Activated T-helper 17 cell treated with anti-CD3 and anti-CD28 coated beads, Interleukin-2, amount 50 U/mL, for 72 hours (primary cell): ENCODE measurements around the gene ZC3H10. TPM values are rescaled to one million over a fixed set of nuclear protein-coding genes. Genes with fewer than 3 reads are reported as not detected.

Experiments used
- ATAC-seq: fragments of 150-1000 bp; cut with Tn5 transposase; replicated peaks from 2 replicates; pipeline ENCODE4 v1.10.0; 2021; ENCODE audit warnings: mild to moderate bottlenecking, moderate library complexity
- H3K27ac Mint-ChIP-seq: one replicate; pipeline ENCODE4 v1.8.0; 2022; ENCODE audit warnings: mixed read lengths
- H3K27me3 Mint-ChIP-seq: one replicate; pipeline ENCODE4 v1.8.0; 2022; ENCODE audit warnings: mixed read lengths
- H3K36me3 Mint-ChIP-seq: one replicate; pipeline ENCODE4 v1.8.0; 2022; ENCODE audit warnings: low read depth, mild to moderate bottlenecking, mixed read lengths
- H3K4me1 Mint-ChIP-seq: one replicate; pipeline ENCODE4 v1.8.0; 2022; ENCODE audit warnings: mixed read lengths
- H3K4me3 Mint-ChIP-seq: one replicate; pipeline ENCODE4 v1.8.0; 2022; ENCODE audit warnings: mild to moderate bottlenecking, mixed read lengths
- H3K9me3 Mint-ChIP-seq: one replicate; pipeline ENCODE4 v1.8.0; 2022; ENCODE audit warnings: mixed read lengths
- total RNA-seq, 2 donors: library from RNA; stranded (reverse); gene quantifications; one replicate each; pipeline ENCODE4 v1.2.3, GENCODE V29; 2022

Gene ZC3H10
- total RNA-seq, 2 donors from 2014 or later = 7.8 to 8.0 TPM

GRCh38 chr12:56160193-56160763 is 42.2 kb downstream of the ZC3H10 start:
- peak; percentile 38 for ATAC-seq
- Mint-ChIP-seq H3K27me3 (no peaks in the 10 kb centered on the region), H3K4me1 (peaks cover 14% of the 10 kb centered on the region), H3K27ac (peak overlapping the region; percentile 81), H3K9me3 (no peaks in the 10 kb centered on the region), H3K4me3 (peak overlapping the region; percentile 99), H3K36me3 (peaks cover 91% of the 10 kb centered on the region)

GRCh38 chr12:56160894-56161689 is 43.0 kb downstream of the ZC3H10 start:
- Mint-ChIP-seq H3K36me3 (peaks cover 91% of the 10 kb centered on the region), H3K9me3 (no peaks in the 10 kb centered on the region), H3K4me1 (peaks cover 14% of the 10 kb centered on the region), H3K27me3 (no peaks in the 10 kb centered on the region), H3K27ac (peak overlapping the region; percentile 81), H3K4me3 (peak overlapping the region; percentile 99)
- ATAC-seq = no peak

- Mint-ChIP-seq H3K9me3 (no peaks in the 10 kb centered on the region), H3K4me1 (peaks cover 14% of the 10 kb centered on the region), H3K36me3 (peaks cover 99% of the 10 kb centered on the region), H3K27ac (peak overlapping the region; percentile 81), H3K4me3 (peak overlapping the region; percentile 99), H3K27me3 (no peaks in the 10 kb centered on the region)
- ATAC-seq = no peak
These were observed 43.8 kb downstream of the ZC3H10 start for GRCh38 chr12:56161690-56162351.

- Mint-ChIP-seq H3K36me3 (peaks cover 100% of the 10 kb centered on the region), H3K9me3 (no peaks in the 10 kb centered on the region), H3K4me1 (peaks cover 14% of the 10 kb centered on the region), H3K27ac (no peak overlapping the region), H3K4me3 (peak overlapping the region; percentile 19), H3K27me3 (no peaks in the 10 kb centered on the region)
- no peak for ATAC-seq
These were observed 44.6 kb downstream of the ZC3H10 start for GRCh38 chr12:56162468-56163290.

GRCh38 chr12:56163533-56164344 is 45.7 kb downstream of the ZC3H10 start:
- no peak for ATAC-seq
- peak overlapping the region; percentile 43 for H3K27ac Mint-ChIP-seq

GRCh38 chr12:56164345-56164729 is 46.3 kb downstream of the ZC3H10 start:
- peaks cover 14% of the 10 kb centered on the region for H3K4me1 Mint-ChIP-seq
- H3K36me3 Mint-ChIP-seq = peaks cover 100% of the 10 kb centered on the region
- H3K27ac Mint-ChIP-seq = peak overlapping the region; percentile 43

More at GRCh38 chr12:56163533-56164344, 45.7 kb downstream of the ZC3H10 start:
- Mint-ChIP-seq H3K4me3 (no peak overlapping the region), H3K9me3 (no peaks in the 10 kb centered on the region), H3K27me3 (no peaks in the 10 kb centered on the region), H3K36me3 (peaks cover 100% of the 10 kb centered on the region), H3K4me1 (peaks cover 14% of the 10 kb centered on the region)

GRCh38 chr12:56165369-56165768 is 47.3 kb downstream of the ZC3H10 start:
- no peaks in the 10 kb centered on the region for H3K9me3 Mint-ChIP-seq
- no peak for ATAC-seq
- H3K4me1 Mint-ChIP-seq = peaks cover 8% of the 10 kb centered on the region
- H3K27me3 Mint-ChIP-seq = no peaks in the 10 kb centered on the region
- H3K27ac Mint-ChIP-seq = peak overlapping the region; percentile 43
- peaks cover 100% of the 10 kb centered on the region for H3K36me3 Mint-ChIP-seq
- no peak overlapping the region for H3K4me3 Mint-ChIP-seq

More at GRCh38 chr12:56164345-56164729, 46.3 kb downstream of the ZC3H10 start:
- H3K4me3 Mint-ChIP-seq = no peak overlapping the region
- no peak for ATAC-seq
- no peaks in the 10 kb centered on the region for H3K9me3 Mint-ChIP-seq
- H3K27me3 Mint-ChIP-seq = no peaks in the 10 kb centered on the region

- Mint-ChIP-seq H3K9me3 (no peaks in the 10 kb centered on the region), H3K4me3 (no peak overlapping the region), H3K36me3 (peaks cover 100% of the 10 kb centered on the region), H3K27ac (peak overlapping the region; percentile 85), H3K4me1 (no peaks in the 10 kb centered on the region), H3K27me3 (no peaks in the 10 kb centered on the region)
- no peak for ATAC-seq
These were observed 51.2 kb downstream of the ZC3H10 start for GRCh38 chr12:56169229-56169759.

- H3K27me3 Mint-ChIP-seq = no peaks in the 10 kb centered on the region
- peaks cover 97% of the 10 kb centered on the region for H3K36me3 Mint-ChIP-seq
- no peak overlapping the region for H3K4me3 Mint-ChIP-seq
- no peaks in the 10 kb centered on the region for H3K4me1 Mint-ChIP-seq
- no peaks in the 10 kb centered on the region for H3K9me3 Mint-ChIP-seq
- no peak for ATAC-seq
- H3K27ac Mint-ChIP-seq = peak overlapping the region; percentile 36
These were observed 54.8 kb downstream of the ZC3H10 start for GRCh38 chr12:56172839-56173238.

Other genes starting within 250 kb of the ZC3H10 start
- gene PYM1, start 190.4 kb upstream of the ZC3H10 start, total RNA-seq = 10 to 100 TPM; 23.4 to 35.6 TPM
- gene DGKA, start 187.1 kb upstream of the ZC3H10 start, total RNA-seq = 100 to 1,000 TPM; 282 to 502 TPM
- gene PMEL, start 152.2 kb upstream of the ZC3H10 start, total RNA-seq = 1 to 10 TPM in 1 of 2 donors, under 1 TPM in 1; 0.30 to 2.5 TPM
- gene CDK2, start 151.4 kb upstream of the ZC3H10 start, total RNA-seq = 100 to 1,000 TPM; 101 to 104 TPM
- gene RAB5B, start 144.2 kb upstream of the ZC3H10 start, total RNA-seq = 10 to 100 TPM; 34.2 to 50.8 TPM
- 1 to 10 TPM; 3.4 to 3.5 TPM for gene SUOX, start 121.0 kb upstream of the ZC3H10 start, total RNA-seq
- 10 to 100 TPM; 19.1 to 20.3 TPM for gene IKZF4, start 97.2 kb upstream of the ZC3H10 start, total RNA-seq
- 10 to 100 TPM; 32.5 to 36.1 TPM for gene RPS26, start 76.3 kb upstream of the ZC3H10 start, total RNA-seq
- under 1 TPM; 0.56 to 0.64 TPM for gene ERBB3, start 38.1 kb upstream of the ZC3H10 start, total RNA-seq
- gene PA2G4, start 13.7 kb upstream of the ZC3H10 start, total RNA-seq = 100 to 1,000 TPM; 213 to 427 TPM
- 1,000 to 10,000 TPM; 4,564 to 4,582 TPM for gene RPL41, start 1.6 kb upstream of the ZC3H10 start, total RNA-seq
- 100 to 1,000 TPM; 234 to 236 TPM for gene ESYT1, start 10.0 kb downstream of the ZC3H10 start, total RNA-seq
- gene MYL6B, start 34.3 kb downstream of the ZC3H10 start, total RNA-seq = 100 to 1,000 TPM in 1 of 2 donors, 10 to 100 TPM in 1; 96.9 to 114 TPM
- gene MYL6, start 40.1 kb downstream of the ZC3H10 start, total RNA-seq = 1,000 to 10,000 TPM in 1 of 2 donors, 100 to 1,000 TPM in 1; 974 to 1,528 TPM
- gene SMARCC2, start 71.2 kb downstream of the ZC3H10 start, total RNA-seq = 100 to 1,000 TPM; 104 to 114 TPM
- gene RNF41, start 103.7 kb downstream of the ZC3H10 start, total RNA-seq = 10 to 100 TPM; 31.4 to 33.0 TPM
- gene NABP2, start 106.1 kb downstream of the ZC3H10 start, total RNA-seq = 10 to 100 TPM; 61.0 to 96.6 TPM
- gene SLC39A5, start 111.8 kb downstream of the ZC3H10 start, total RNA-seq = under 1 TPM in 1 of 2 donors, not detected in 1; 0.41 TPM
- gene ANKRD52, start 140.1 kb downstream of the ZC3H10 start, total RNA-seq = 10 to 100 TPM; 31.1 to 43.0 TPM
- 1 to 10 TPM; 5.3 to 9.7 TPM for gene COQ10A, start 148.7 kb downstream of the ZC3H10 start, total RNA-seq
- 100 to 1,000 TPM; 230 to 363 TPM for gene CS, start 182.1 kb downstream of the ZC3H10 start, total RNA-seq
- gene CNPY2, start 197.7 kb downstream of the ZC3H10 start, total RNA-seq = 100 to 1,000 TPM in 1 of 2 donors, 10 to 100 TPM in 1; 86.5 to 165 TPM
- 10 to 100 TPM; 24.4 to 74.5 TPM for gene PAN2, start 215.7 kb downstream of the ZC3H10 start, total RNA-seq
- gene IL23A, start 220.6 kb downstream of the ZC3H10 start, total RNA-seq = 10 to 100 TPM in 1 of 2 donors, 1 to 10 TPM in 1; 9.8 to 67.1 TPM
- gene STAT2, start 241.8 kb downstream of the ZC3H10 start, total RNA-seq = 100 to 1,000 TPM in 1 of 2 donors, 10 to 100 TPM in 1; 85.0 to 144 TPM
- not detected for gene APOF, start 244.6 kb downstream of the ZC3H10 start, total RNA-seq